ENCODE results near the gene PNPLA5. TPM values are rescaled to one million over a fixed set of nuclear protein-coding genes. Genes with fewer than 3 reads are reported as not detected.

Gene PNPLA5
- total and polyA plus RNA-seq, 2 of the 8 experiments (the other 6 are each of a cell fraction or from before 2014, with no cell fraction given): 3.9 to 6.8 TPM

- no peak overlapping the region for H2BK120ac ChIP-seq (replicated peaks; ENCODE audit: low read depth, low read length)
- no peak for FAIRE-seq
Observed at GRCh38 chr22:43859176-43859575, 32.6 kb downstream of the PNPLA5 start.

More at GRCh38 chr22:43859176-43859575, 32.6 kb downstream of the PNPLA5 start:
- H3K79me2 ChIP-seq (ENCODE audit: control insufficient read depth in 1 of 2, insufficient read depth in 2 of 2, low read length in 2 of 2): peaks cover 0 to 74% of the 10 kb centered on the region in 2 experiments; a peak in 2 of 4 replicates
- no peak overlapping the region for H3K56ac ChIP-seq (replicated peaks; ENCODE audit: insufficient read length, low read depth, low read length)
- POLR2A ChIA-PET (ENCODE audit: partially characterized antibody): interaction anchor here (0.8 to 1.7 kb wide), 4 partner anchors 8 to 30 kb away, joined by 3 to 7 read pairs (median 3); no protein-coding TSS in a partner anchor
- no peak overlapping the region for H3K4ac ChIP-seq (replicated peaks; ENCODE audit: insufficient read length, low read depth, low read length)
- H3K9me3 ChIP-seq (ENCODE audit: insufficient read depth in 2 of 2, low read depth in 1 of 2, low read length in 1 of 2): peaks cover 0 to 8% of the 10 kb centered on the region in 2 experiments; a peak in 1 of 4 replicates
- H2AK5ac ChIP-seq (ENCODE audit: low read depth, low read length): no peak overlapping the region
- no peak overlapping the region for H3K14ac ChIP-seq (ENCODE audit: insufficient read length)
- no peak overlapping the region for H2BK20ac ChIP-seq (ENCODE audit: low read length)
- H3K4me2 ChIP-seq (ENCODE audit: insufficient read depth in 1 of 2, low read depth in 2 of 2, low read length in 2 of 2): 0 out of 4 replicates have a peak overlapping the region, but pooled peaks of 1 of the 2 experiments have one; percentile 12
- H3K27me3 ChIP-seq (replicated peaks in 1 of 4; ENCODE audit: control insufficient read depth in 3 of 4, extremely low read depth in 1 of 4, insufficient read depth in 3 of 4, low read length in 3 of 4): no peaks in the 10 kb centered on the region; a peak in 2 of 7 replicates
- H4K5ac ChIP-seq (ENCODE audit: insufficient read length, low read depth, low read length): no peak overlapping the region
- H2BK15ac ChIP-seq (ENCODE audit: low read length): no peak overlapping the region
- H3K27ac ChIP-seq (ENCODE audit: low read depth, low read length): no peak overlapping the region
- DNase-seq (ENCODE audit: low read depth in 1 of 2, low spot score in 2 of 2): no peak
- H2BK5ac ChIP-seq (ENCODE audit: low read depth, low read length): no peak overlapping the region
- no peak overlapping the region for H2AFZ ChIP-seq (ENCODE audit: low read length)
- peaks cover 7 to 22% (median 11%) of the 10 kb centered on the region in 4 experiments for H3K4me1 ChIP-seq (replicated peaks in 1 of 4; ENCODE audit: control insufficient read depth in 3 of 4, insufficient read depth in 4 of 4, low read length in 3 of 4)
- H3K36me3 ChIP-seq (ENCODE audit: control insufficient read depth in 2 of 4, insufficient read depth in 4 of 4, low read length in 3 of 4): no peaks in the 10 kb centered on the region; a peak in 1 of 8 replicates
- 87% methylated on average over 7 of the region's 7 CpGs; no CpG with 5 or more reads in 1 of the 2 experiments for WGBS, 2 experiments (ENCODE audit: extremely low coverage in 1 of 2, insufficient coverage in 1 of 2, insufficient read length in 1 of 2, insufficient replicate concordance in 2 of 2, low coverage in 1 of 2, low lambda C conversion rate in 2 of 2, missing lambda C conversion rate in 1 of 2)
- CTCF ChIA-PET (ENCODE audit: partially characterized antibody): interaction anchor here (1.0 to 1.7 kb wide), 4 partner anchors 8 to 32 kb away, joined by 3 to 4 read pairs (median 3); no protein-coding TSS in a partner anchor
- no peak overlapping the region for H3K18ac ChIP-seq (ENCODE audit: extremely low read depth, low read length)
- H2BK12ac ChIP-seq (ENCODE audit: low read depth, low read length): no peak overlapping the region
- H4K8ac ChIP-seq (ENCODE audit: extremely low read depth, insufficient read depth, low read length): no peak overlapping the region; the same call in 1 of the 2 replicates
- H3K23ac ChIP-seq (ENCODE audit: insufficient read length): no peak overlapping the region
- H4K20me1 ChIP-seq (replicated peaks in 1 of 2; ENCODE audit: control insufficient read depth in 1 of 2, insufficient read depth in 2 of 2, low read length in 2 of 2): peaks cover 1 to 5% of the 10 kb centered on the region in 2 experiments
- no peak overlapping the region for H3K4me3 ChIP-seq (ENCODE audit: extremely low read depth in 1 of 4, insufficient read depth in 2 of 4, low read depth in 3 of 4, low read length in 4 of 4)
- no peak overlapping the region for H4K91ac ChIP-seq (replicated peaks; ENCODE audit: insufficient read length, low read length)
- TF ChIP-seq CEBPB (IDR thresholded peaks at IDR 0.05; ENCODE audit: low read depth, low read length): no peak
- TF ChIP-seq RFX5 (IDR thresholded peaks at IDR 0.05; ENCODE audit: borderline replicate concordance, low read depth, low read length): no peak
- no peak for TF ChIP-seq CREB1 (IDR thresholded peaks at IDR 0.05)
- TF ChIP-seq GTF2F1 (IDR thresholded peaks at IDR 0.05; ENCODE audit: borderline replicate concordance, low read depth, low read length): no peak
- no peak for TF ChIP-seq POU5F1 (IDR thresholded peaks at IDR 0.05; ENCODE audit: low read depth, low read length)
- TF ChIP-seq RBBP5 (IDR thresholded peaks at IDR 0.05; ENCODE audit: borderline replicate concordance, low read depth, low read length): no peak
- no peak for TF ChIP-seq TBP (IDR thresholded peaks at IDR 0.05; ENCODE audit: low read depth, low read length)
- H3K79me1 ChIP-seq (ENCODE audit: low read depth, low read length): peaks cover 22% of the 10 kb centered on the region
- no peak overlapping the region; a peak in 1 of 7 replicates for H3K9ac ChIP-seq (replicated peaks in 1 of 4; ENCODE audit: extremely low read depth in 1 of 4, low read depth in 3 of 4, low read length in 3 of 4)
- peaks cover 9% of the 10 kb centered on the region; the same call in 1 of the 2 replicates for H3K23me2 ChIP-seq (ENCODE audit: low read depth, low read length)
